ENCODE results near the gene RALGPS1. TPM values are rescaled to one million over a fixed set of nuclear protein-coding genes. Genes with fewer than 3 reads are reported as not detected.

Gene RALGPS1
- total and polyA plus RNA-seq, 2 of the 13 experiments (the other 11 are each of a cell fraction or from before 2014, with no cell fraction given) = 3.7 to 6.5 TPM

DNA sequence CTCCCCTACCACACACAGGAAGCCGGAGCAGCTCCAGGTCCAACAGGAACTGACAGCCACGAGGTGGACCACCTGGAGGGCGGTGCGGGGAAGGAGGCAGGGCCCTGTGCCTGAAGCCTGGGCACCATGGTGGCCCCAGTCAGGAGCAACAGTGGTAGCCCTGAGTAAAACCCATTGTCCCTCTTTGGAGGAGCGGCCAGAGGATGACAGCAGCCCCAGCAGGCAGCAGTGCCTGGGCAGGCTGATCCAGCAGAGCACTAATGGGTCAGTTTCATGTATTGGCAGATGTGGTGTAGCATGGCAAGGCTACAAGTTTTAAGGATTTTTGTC is 302.3 kb downstream of the RALGPS1 start:
- no peaks in the 10 kb centered on the region for H3K9me3 ChIP-seq (ENCODE audit: low read length)
- no peak overlapping the region for H3K4me2 ChIP-seq (ENCODE audit: low read depth, low read length)
- no peak for DNase-seq (ENCODE audit: low spot score)
- H3K27ac ChIP-seq (ENCODE audit: extremely low read length, insufficient read depth, low read length) = no peak overlapping the region
- H4K20me1 ChIP-seq (ENCODE audit: insufficient read depth, low read length) = no peaks in the 10 kb centered on the region
- H3K9ac ChIP-seq (ENCODE audit: insufficient read depth, low read depth, low read length) = no peak overlapping the region
- H3K36me3 ChIP-seq (replicated peaks in 1 of 2; ENCODE audit: control insufficient read depth in 1 of 2, insufficient read depth in 2 of 2, low read length in 2 of 2) = no peaks in the 10 kb centered on the region
- no peak for ATAC-seq
- BruUV-seq (replicated peaks) = no TSS peak
- FAIRE-seq = no peak
- in situ Hi-C loops (cut with HindIII; ENCODE audit: extremely low pct_ligation_motif_present, low pct_unique_long_range_greater_than_20kb) = no loop called here
- H3K4me3 ChIP-seq (replicated peaks in 1 of 3; ENCODE audit: insufficient read depth in 1 of 3, low read depth in 2 of 3, low read length in 3 of 3) = no peak overlapping the region
- 83% methylated on average over 3 of the region's 5 CpGs for WGBS (ENCODE audit: low lambda C conversion rate)
- TF ChIP-seq NFE2L1 (CRISPR knock-in tag; IDR thresholded peaks at IDR 0.05; ENCODE audit: borderline replicate concordance) (no peak), ZNF670 (CRISPR knock-in tag; IDR thresholded peaks at IDR 0.05; ENCODE audit: borderline replicate concordance) (no peak), KLF12 (CRISPR knock-in tag; IDR thresholded peaks at IDR 0.05; ENCODE audit: borderline replicate concordance) (no peak), NCOR1 (IDR thresholded peaks at IDR 0.05; ENCODE audit: borderline replicate concordance, low read length) (no peak), ZNF225 (CRISPR knock-in tag; IDR thresholded peaks at IDR 0.05) (no peak), CERS6 (CRISPR knock-in tag; IDR thresholded peaks at IDR 0.05) (no peak), AKAP8 (CRISPR knock-in tag; IDR thresholded peaks at IDR 0.05) (no peak), TOE1 (CRISPR knock-in tag; IDR thresholded peaks at IDR 0.05) (no peak), ZNF776 (CRISPR knock-in tag; IDR thresholded peaks at IDR 0.05) (no peak), ZNF660 (CRISPR knock-in tag; IDR thresholded peaks at IDR 0.05; ENCODE audit: borderline replicate concordance, low read depth) (no peak), NR3C1 (CRISPR knock-in tag; IDR thresholded peaks at IDR 0.05) (no peak), MXD4 (CRISPR knock-in tag; IDR thresholded peaks at IDR 0.05) (no peak), ZNF224 (CRISPR knock-in tag; IDR thresholded peaks at IDR 0.05) (no peak), HNF4G (IDR thresholded peaks at IDR 0.05; ENCODE audit: borderline replicate concordance, low read depth, low read length) (no peak), HNF4G (CRISPR knock-in tag; IDR thresholded peaks at IDR 0.05; ENCODE audit: borderline replicate concordance, low read depth) (no peak), ZNF496 (CRISPR knock-in tag; IDR thresholded peaks at IDR 0.05; ENCODE audit: insufficient replicate concordance) (no peak), ZFP37 (CRISPR knock-in tag; IDR thresholded peaks at IDR 0.05; ENCODE audit: borderline replicate concordance) (no peak), ZNF335 (CRISPR knock-in tag; IDR thresholded peaks at IDR 0.05) (no peak), GMEB2 (CRISPR knock-in tag; IDR thresholded peaks at IDR 0.05; ENCODE audit: low read depth) (no peak), ZNF619 (CRISPR knock-in tag; IDR thresholded peaks at IDR 0.05) (no peak)
- POLR2A ChIA-PET = no interaction called here
- H3K27me3 ChIP-seq (ENCODE audit: control insufficient read depth in 1 of 2, insufficient read depth in 2 of 2, low read length in 2 of 2) = no peaks in the 10 kb centered on the region; a peak in 1 of 5 replicates
- H2AFZ ChIP-seq (ENCODE audit: low read length) = no peak overlapping the region
- peaks cover 6% of the 10 kb centered on the region for H3K4me1 ChIP-seq (ENCODE audit: insufficient read depth, low read length)
- H3K79me2 ChIP-seq (ENCODE audit: insufficient read depth, low read length) = no peaks in the 10 kb centered on the region
- intact Hi-C loops (cut with micrococcal nuclease; ENCODE audit: unreplicated experiment) = no loop called here
- CTCF ChIA-PET (ENCODE audit: low intra/inter-chr PET ratio, low total read pairs) = no interaction called here

Data from HepG2 (cell line).